Heart right ventricle (tissue), 16 donors: ENCODE data around the gene SRPRB. TPM values are rescaled to one million over a fixed set of nuclear protein-coding genes. Genes with fewer than 3 reads are reported as not detected.

Experiments
- ATAC-seq, 8 donors: fragments of 200-7000 bp; cut with Tn5 transposase; one replicate each; pipeline ENCODE4 v1.9.1; 2020; ENCODE audit warnings: mild to moderate bottlenecking in 8 of 8, moderate library complexity in 8 of 8, moderate number of reproducible peaks in 1 of 8
- DNase-seq, 2 donors: peaks; one replicate each; pipeline ENCODE4 v3.0.0-alpha.2; 2020
- H3K27ac ChIP-seq, 10 donors: fragments of 200-600 bp; sonication (generic) in 2 of 10; one replicate each; pipeline versions ENCODE4 v1.5.0 to v1.8.0; 2020 to 2022; ENCODE audit warnings: mild to moderate bottlenecking in 3 of 10
- H3K27me3 ChIP-seq, 7 donors: fragments of 200-600 bp; one replicate each; pipeline ENCODE4 v1.8.0; 2021 to 2022; ENCODE audit warnings: mild to moderate bottlenecking in 2 of 7
- H3K36me3 ChIP-seq, 9 donors: fragments of 200-600 bp; sonication (generic) in 1 of 9; one replicate each; pipeline versions ENCODE4 v1.5.0 to v1.8.0; 2020 to 2022; ENCODE audit warnings: mild to moderate bottlenecking in 2 of 9
- H3K4me1 ChIP-seq, 9 donors: fragments of 200-600 bp; sonication (generic) in 1 of 9; one replicate each; pipeline versions ENCODE4 v1.5.0 to v1.8.0; 2020 to 2022; ENCODE audit warnings: mild to moderate bottlenecking in 4 of 9
- H3K4me3 ChIP-seq, 10 donors: fragments of 200-600 bp; sonication (generic) in 2 of 10; one replicate each; pipeline versions ENCODE4 v1.5.0 to v1.8.0; 2020 to 2022; ENCODE audit warnings: mild to moderate bottlenecking in 7 of 10, moderate library complexity in 2 of 10
- H3K9me3 ChIP-seq, 11 donors: fragments of 200-600 bp in 10 of 11; sonication (generic) in 2 of 11; one replicate each; pipeline versions ENCODE4 v1.5.0 to v1.8.0; 2013 to 2022; ENCODE audit warnings: mild to moderate bottlenecking in 2 of 11, control low read depth in 1 of 11, moderate library complexity in 1 of 11
- CTCF ChIP-seq, 9 donors: fragments of 200-600 bp; sonication (generic) in 2 of 9; IDR thresholded peaks; one replicate each; pipeline versions ENCODE4 v1.5.0 to v1.8.0; 2021 to 2022; ENCODE audit warnings: antibody characterized with exemption in 9 of 9, mild to moderate bottlenecking in 5 of 9, moderate library complexity in 1 of 9
- WGBS, 2 donors: extraction: QIAGEN DNeasy Blood & Tissue Kit; methylation state at CpG; one replicate each; pipeline ENCODE4 v1.1.7; 2013; ENCODE audit warnings: inconsistent platforms in 1 of 2; 5-methylcytosine and 5-hydroxymethylcytosine counted together
- intact Hi-C, 10 donors: fragments of 100-400 bp; cut with DNase I; formaldehyde crosslinking; loops; one replicate each; pipeline versions ENCODE4 v1.11.1 to v1.14.2; 2022
- polyA plus RNA-seq, 2 donors: library from polyadenylated mRNA; stranded (reverse); fragments of 200-250 nt; gene quantifications; one replicate each; pipeline ENCODE4 v1.2.3, GENCODE V29; 2013
- total RNA-seq, 10 donors: library from RNA; stranded (reverse); fragmentation: NEBNext Ultra II Directional in 3 of 10; extraction: Animal tissue kit (Norgen Biotek cat#: 25700) in 3 of 10; gene quantifications; one replicate each; pipeline versions ENCODE4 v1.2.1 to v1.2.4, GENCODE V29; 2021 to 2023
- donor health status: Arrhythmogenic right ventricular cardiomyopathy.
- donor health status: ischemic (EF 13 %, LVEDD 7.1; RV severe dilation, severe dysfunction).
- donor health status: healthy with polysubstance abuse.
- donor health status: DM: no; HTN: yes; CAD: no.
- donor health status: DM: no; HTN: no; CAD: no.
- donor health status: ischemic (EF 25% LVEDD 6.9; RV normal size, moderate dysfunction).
- donor health status: ischemic (EF 25% LVEDD 5.7; RV mildly dilated, moderate dysfunction).
- donor health status: healthy.
- donor health status: DM: yes; HTN: yes; CAD: no.
- donor health status: Ischemic cardiomyopathy.
- donor health status: ischemic (EF 35%, LVEDD 5.7; RV mildly dilated, moderate dysfunction).
- donor health status: nonischemic (EF 11% LVEDD 7.7; RV severe dilation, severe dysfunction).
- donor health status: DM: yes; HTN: yes; CAD: no.
- donor health status: PGD.
- donor health status: ischemic (EF 29% LVEDD 5.4; RV normal size, mild dysfunction).
- donor health status: nonischemic (EF 23%, LVEDD 6.1; RV moderate dilation, normal function).

SRPRB gene
- total and polyA plus RNA-seq, 12 donors = 12.1 to 46.2 (median 27.0) TPM

- H3K36me3 ChIP-seq = no peaks in the 10 kb centered on the region
- H3K27me3 ChIP-seq = no peaks in the 10 kb centered on the region
- H3K9me3 ChIP-seq = no peaks in the 10 kb centered on the region
- peaks cover 0 to 14% (median 12%) of the 10 kb centered on the region in 9 donors for H3K4me1 ChIP-seq
- no peak overlapping the region for H3K4me3 ChIP-seq
- ATAC-seq = no peak
- intact Hi-C loops = no loop called here
- TF ChIP-seq CTCF (IDR thresholded peaks at IDR 0.05) = no peak
- DNase-seq = no peak
- no peak overlapping the region for H3K27ac ChIP-seq
Observed at GRCh38 chr3:133849346-133849745, 43.7 kb downstream of the SRPRB start.

- no peak overlapping the region for H3K27ac ChIP-seq
- ATAC-seq (no peak), DNase-seq (no peak)
- H3K4me3 ChIP-seq = no peak overlapping the region
- no peaks in the 10 kb centered on the region for H3K27me3 ChIP-seq
- 97% methylated on average over 1 of the region's 1 CpG for WGBS, 2 donors
- H3K9me3 ChIP-seq = no peaks in the 10 kb centered on the region
- peaks cover 0 to 21% (median 17%) of the 10 kb centered on the region in 9 donors for H3K4me1 ChIP-seq
- H3K36me3 ChIP-seq = no peaks in the 10 kb centered on the region
- no peak for TF ChIP-seq CTCF (IDR thresholded peaks at IDR 0.05)
- intact Hi-C loops = loop anchor here in 1 of 10 donors (5.0 kb wide), 1 partner anchor 37 kb away; no protein-coding TSS in a partner anchor
Observed at GRCh38 chr3:133850034-133850433, 44.4 kb downstream of the SRPRB start.

- intact Hi-C loops = loop anchor here in 1 of 10 donors (5.0 kb wide), 1 partner anchor 36 kb away; no protein-coding TSS in a partner anchor
- ATAC-seq = no peak
- Histone ChIP-seq H3K27me3 (no peaks in the 10 kb centered on the region), H3K4me3 (no peak overlapping the region), H3K9me3 (no peaks in the 10 kb centered on the region), H3K36me3 (no peaks in the 10 kb centered on the region), H3K4me1 (peaks cover 0 to 30% (median 22%) of the 10 kb centered on the region in 9 donors), H3K27ac (no peak overlapping the region)
- no peak for DNase-seq
- WGBS, 2 donors = 55 to 63% methylated on average over 5 of the region's 5 CpGs
- TF ChIP-seq CTCF (IDR thresholded peaks at IDR 0.05) = no peak
Observed at GRCh38 chr3:133851266-133851906, 45.8 kb downstream of the SRPRB start.

- no peak overlapping the region for H3K4me3 ChIP-seq
- H3K27ac ChIP-seq = no peak overlapping the region
- no peaks in the 10 kb centered on the region for H3K36me3 ChIP-seq
- H3K9me3 ChIP-seq = no peaks in the 10 kb centered on the region
- DNase-seq (no peak), ATAC-seq (no peak)
- H3K27me3 ChIP-seq = no peaks in the 10 kb centered on the region
- peaks cover 0 to 33% (median 24%) of the 10 kb centered on the region in 9 donors for H3K4me1 ChIP-seq
- 93 to 94% methylated on average over 8 of the region's 8 CpGs for WGBS, 2 donors
- intact Hi-C loops = loop anchor here in 1 of 10 donors (5.0 kb wide), 1 partner anchor 35 kb away; no protein-coding TSS in a partner anchor
- no peak for TF ChIP-seq CTCF (IDR thresholded peaks at IDR 0.05)
Observed at GRCh38 chr3:133851931-133852330, 46.3 kb downstream of the SRPRB start.
